ENCODE measurements around the gene LINGO4.

Gene LINGO4, protein sequence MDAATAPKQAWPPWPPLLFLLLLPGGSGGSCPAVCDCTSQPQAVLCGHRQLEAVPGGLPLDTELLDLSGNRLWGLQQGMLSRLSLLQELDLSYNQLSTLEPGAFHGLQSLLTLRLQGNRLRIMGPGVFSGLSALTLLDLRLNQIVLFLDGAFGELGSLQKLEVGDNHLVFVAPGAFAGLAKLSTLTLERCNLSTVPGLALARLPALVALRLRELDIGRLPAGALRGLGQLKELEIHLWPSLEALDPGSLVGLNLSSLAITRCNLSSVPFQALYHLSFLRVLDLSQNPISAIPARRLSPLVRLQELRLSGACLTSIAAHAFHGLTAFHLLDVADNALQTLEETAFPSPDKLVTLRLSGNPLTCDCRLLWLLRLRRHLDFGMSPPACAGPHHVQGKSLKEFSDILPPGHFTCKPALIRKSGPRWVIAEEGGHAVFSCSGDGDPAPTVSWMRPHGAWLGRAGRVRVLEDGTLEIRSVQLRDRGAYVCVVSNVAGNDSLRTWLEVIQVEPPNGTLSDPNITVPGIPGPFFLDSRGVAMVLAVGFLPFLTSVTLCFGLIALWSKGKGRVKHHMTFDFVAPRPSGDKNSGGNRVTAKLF
- 0 to 1.7 (median 0) reads per million in 17 experiments for total RNA-seq

DNA sequence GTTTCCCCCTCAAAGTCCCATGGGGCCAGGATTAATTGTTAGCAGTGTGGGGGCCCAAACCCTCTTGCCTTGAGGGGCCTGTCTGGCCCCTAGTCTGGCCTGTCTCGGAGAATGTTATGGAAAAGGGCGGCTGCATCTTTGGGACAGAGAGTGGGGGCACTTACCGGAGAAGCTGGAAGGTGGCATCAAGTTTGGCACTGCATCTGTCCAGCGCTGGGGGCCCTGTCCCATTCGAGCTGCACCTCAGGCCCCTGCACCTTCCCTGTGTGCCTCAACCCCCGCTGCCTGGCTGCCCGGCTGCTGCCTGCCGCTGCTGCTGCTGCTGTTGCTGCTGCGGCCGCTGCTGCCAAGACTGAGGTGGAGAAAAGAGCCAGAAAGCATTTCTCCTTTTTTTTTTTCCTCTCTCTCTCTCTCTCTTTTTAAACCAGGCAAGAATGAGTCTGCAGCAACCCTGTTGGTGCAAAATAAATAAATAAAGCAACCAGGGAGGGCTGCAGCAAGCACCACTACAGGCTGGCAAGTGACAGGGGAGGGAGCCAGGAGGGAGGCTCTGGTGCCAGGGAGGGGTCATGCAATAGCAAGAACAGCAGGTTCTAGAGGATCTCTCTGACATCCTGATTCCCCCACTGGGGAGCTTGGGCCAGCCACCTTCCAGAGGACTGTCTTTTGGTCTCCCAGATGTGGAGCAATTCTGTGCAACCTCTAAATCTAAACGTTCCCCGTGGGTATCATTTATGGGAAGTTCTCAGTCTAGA is at the start of gene LINGO4:
LINGO4 (minus strand) TSS at position 354 of the 755 bp plus-strand sequence. CDS start 2,715 bp downstream, outside the sequence.
- DNase-seq: no peak

DNA sequence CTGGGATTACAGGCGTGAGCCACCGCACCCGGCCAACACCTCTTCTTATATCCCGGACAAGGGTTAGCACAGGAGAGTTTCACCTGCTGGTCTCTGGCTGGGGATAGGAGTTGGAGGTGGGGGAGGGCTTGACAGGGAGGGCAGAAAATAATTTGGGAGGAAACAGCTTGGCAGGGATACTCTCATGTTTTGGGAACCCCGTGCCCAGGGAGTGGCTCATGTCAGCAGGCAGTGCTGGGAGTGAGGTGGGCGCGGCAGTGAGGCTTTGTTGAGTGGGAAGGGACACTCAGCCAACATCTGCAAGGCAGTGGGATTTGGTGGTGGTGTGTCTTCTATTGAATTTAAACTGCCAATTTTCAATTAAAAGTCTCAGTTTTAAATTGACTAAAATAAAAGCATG is 49.4 kb upstream of the LINGO4 start:
- DNase-seq: no peak

DNA sequence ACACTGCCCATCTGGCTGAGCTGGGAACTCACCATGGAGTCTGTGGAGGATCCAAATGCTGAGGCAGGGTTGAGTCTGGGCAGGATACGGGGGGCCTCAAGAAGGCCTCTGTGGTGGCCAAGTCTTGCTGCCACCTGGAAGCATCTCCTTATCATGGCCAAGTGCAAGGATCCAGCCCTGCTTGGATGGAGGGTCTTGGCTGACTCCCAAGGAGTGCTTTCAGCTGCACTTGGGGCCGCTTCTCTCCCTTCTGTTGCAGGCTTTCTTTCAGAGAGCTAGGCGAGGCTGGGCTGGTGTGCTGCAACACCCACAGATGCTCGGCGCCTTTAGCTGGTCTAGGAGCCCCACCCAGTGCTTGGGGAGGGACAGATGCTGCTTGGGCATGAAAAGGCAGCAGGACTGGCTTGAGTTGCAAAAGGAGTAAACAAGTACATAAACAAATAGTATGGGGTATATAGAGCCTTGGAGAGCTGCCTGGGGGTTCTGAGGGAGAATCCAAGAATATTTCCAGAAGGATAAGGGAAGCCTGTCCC is 48.3 kb upstream of the LINGO4 start, which contains the start of gene THEM5:
THEM5 (minus strand) TSS at position 302 of the 533 bp plus-strand sequence; CDS start at position 155, 147 bp downstream.
- DNase-seq: no peak

DNA sequence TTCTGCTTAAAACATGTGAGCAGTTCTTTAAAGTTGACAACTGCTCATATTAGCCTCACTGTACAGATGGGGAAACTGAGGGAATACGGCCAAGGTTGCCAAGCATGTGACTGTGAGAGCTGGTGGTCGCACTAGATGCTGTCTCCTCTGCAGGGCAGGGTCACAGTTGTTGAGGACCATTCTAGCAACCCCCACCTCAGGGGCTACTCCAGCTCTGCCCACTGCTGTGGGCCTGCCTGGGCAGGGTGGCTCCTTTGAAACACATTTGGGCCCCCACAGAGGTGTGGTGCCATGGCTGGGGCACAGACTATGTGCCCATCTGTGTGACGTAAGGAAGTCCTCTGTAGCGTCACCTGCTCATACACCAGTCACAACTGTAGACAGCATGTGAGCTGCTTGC is 47.5 kb upstream of the LINGO4 start:
- no peak for DNase-seq

DNA sequence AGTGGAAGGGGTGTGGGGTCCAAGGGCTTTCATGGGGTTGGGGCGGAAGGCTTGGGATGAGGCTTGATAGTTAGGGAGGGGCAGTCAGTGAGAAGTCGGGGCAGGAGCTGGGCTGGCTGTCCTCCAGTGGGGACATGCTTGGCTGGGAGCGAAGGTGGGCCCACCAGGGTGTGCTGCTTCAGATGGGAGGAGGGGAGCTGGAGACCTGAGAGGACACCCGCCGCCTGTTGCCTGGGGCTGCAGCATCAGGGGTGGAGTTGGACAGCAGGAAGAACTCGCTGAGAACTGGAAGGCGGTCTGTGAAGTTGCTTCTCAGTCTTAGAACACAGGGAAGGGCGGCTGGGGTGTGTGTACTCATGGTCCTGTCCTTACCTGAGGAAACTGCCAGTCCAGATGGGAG is 46.7 kb upstream of the LINGO4 start:
- DNase-seq: no peak

DNA sequence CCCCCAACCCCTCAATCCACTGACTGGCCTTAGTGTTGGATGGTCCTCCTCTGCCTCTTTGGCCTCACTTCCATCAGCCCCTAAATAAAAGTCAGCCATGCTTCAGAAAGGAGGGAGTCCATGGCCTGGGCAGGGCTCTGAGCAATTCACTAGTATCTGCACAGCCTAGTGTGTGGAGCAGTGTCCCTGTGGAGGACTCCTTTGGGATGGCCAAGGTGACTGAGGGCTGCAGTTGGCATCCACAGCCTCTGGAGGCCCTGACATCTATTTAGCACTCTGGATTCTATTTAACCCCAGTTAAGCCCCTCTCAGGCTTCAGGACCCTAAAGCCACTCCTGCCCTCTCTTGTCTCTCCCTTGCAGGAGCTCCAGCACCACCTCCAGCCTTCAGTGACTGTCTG is 44.7 kb upstream of the LINGO4 start:
- no peak for DNase-seq

DNA sequence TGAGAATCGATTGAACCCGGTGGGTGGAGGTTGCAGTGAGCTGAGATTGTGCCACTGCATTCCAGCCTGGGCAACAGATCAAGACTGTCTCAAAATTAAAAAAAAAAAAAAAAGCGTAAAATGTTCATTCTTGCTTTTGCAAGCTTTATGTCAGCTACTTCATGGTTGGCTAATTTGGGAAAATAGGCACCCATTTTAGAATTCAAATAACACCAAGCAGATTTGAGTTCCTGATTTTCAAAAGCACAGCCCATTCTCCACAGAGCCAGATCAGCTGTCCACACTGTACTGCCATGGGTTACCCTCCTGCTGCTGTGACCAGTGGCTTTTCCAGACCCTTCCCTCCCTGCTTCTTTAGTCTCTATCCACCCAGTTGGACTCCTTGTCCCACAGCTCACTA is 43.9 kb upstream of the LINGO4 start:
- DNase-seq: peak in 3 of 4 experiments; percentile 36 to 53 (median 44)

DNA sequence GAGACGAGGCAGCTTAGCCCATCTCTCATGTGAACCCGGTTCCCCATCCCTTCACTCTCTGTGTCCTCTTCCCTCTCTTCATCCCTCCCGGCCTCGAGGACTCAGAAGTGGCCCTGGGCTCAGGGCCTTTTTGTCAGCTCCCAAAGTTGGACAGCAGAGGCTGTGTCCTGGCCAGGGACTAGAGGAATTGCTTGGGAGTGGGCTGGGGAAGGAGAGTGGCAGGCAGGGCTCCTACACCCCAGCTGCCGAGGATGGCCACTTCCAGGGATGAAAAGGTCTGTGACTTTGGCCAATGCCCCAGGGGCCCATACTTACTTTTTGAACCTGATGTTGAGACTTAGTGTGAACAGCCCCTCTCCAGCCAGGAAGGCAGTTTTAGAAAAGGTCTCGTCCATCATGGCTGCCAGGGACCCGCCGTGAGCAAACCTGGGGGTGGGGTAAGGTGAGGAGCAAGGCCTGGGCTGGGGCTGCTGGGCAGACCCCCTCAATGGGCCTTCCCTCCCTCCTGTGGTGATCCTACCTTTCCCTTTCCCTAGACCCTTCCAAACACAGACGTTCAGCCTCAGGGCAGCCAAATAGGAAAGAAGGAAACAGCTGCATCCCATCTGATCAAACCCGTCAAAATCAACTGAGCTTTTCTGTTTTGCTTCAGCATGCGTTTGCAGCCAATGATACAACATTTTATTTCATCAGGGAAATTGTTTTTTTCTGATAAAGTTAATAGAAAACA is 42.8 kb upstream of the LINGO4 start:
- no peak for DNase-seq

DNA sequence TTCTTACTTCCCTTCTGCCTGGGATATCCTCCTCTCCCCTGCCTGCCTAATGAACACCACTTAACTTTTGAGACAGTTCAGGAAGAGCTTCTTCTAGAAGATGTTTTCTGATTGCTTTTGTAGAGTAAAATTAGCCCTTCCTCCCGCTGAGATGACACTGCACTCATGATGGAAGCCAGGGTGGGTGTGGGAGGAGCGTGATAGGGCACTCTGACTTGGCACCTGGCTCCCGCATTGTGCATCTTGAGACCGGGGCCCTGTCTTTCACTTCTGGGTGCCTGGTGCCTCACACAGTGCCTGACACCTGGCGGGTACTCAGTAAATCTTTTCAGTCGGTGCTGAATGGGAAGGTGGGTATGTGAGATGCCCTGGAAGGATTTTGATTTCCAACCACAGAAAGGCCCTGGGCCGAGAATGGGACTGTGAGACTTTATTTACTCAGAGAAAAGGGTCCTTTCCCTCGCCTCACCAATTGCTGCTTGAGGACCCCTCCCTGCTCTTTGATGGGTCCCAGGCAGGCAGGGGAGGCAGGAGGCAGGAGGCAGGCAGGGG is 41.5 kb upstream of the LINGO4 start:
- no peak for DNase-seq

DNA sequence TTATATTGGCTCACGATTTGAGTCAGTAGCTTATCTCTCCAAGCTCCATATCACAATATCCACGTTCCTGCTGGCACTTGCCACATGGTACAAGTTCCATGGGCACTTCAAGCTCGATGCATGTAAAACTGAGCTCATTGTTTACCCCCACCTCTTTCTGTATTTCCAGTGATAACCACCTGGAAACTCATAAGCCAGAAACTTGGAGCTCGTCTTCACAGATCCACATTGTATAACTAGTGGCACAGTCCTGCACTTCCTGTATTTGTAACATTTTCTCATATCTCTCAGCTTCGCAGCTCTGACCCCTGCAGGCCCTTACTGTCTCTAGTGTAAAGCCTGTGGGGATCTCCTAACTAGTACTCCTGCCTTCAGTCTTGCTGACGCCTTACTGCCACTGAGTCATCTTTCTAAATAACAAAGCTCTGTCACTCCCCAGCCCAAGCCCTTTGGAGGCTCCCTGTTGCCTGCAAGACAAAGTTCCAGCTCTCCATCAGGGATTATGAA is 40.9 kb upstream of the LINGO4 start:
- peak; percentile 36 to 54 (median 41) for DNase-seq

DNA sequence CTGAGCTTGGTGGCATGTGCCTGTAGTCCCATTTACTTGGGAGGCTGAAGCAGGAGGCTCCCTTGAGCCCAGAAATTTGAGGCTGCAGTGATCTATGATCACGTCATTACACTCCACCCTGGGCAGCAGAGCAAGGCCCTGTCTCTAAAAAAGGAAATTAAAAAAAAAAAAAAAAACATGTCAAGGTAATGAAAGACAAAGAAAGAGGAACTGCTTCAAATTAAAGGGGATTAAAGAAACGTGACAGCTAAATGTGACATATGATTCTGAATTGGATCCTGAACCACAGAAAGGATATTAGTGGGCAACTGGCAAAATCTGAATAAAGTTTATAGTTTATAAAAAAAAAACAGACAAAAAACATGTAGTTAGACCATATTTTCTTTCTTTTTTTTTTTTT is 38.2 kb upstream of the LINGO4 start:
- no peak for DNase-seq

DNA sequence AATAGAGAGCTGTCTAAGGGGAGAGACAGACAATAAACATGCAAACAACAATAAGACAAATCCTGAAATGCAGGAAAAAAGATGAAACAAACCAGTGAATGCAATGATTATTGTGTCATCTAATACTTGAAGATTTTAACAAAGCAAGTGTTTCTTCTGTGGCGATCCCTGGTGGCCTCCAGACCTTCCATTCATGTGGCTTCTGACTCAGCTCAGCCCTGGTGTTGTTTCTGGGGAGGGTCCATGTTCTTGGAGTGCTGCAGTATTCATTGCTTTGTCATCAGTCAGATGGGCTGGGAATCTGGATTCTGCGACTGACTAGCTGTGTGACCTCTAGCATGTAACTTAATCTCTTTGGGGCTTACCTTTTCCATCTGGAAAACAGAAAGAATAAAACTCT is 35.9 kb upstream of the LINGO4 start:
- no peak for DNase-seq

DNA sequence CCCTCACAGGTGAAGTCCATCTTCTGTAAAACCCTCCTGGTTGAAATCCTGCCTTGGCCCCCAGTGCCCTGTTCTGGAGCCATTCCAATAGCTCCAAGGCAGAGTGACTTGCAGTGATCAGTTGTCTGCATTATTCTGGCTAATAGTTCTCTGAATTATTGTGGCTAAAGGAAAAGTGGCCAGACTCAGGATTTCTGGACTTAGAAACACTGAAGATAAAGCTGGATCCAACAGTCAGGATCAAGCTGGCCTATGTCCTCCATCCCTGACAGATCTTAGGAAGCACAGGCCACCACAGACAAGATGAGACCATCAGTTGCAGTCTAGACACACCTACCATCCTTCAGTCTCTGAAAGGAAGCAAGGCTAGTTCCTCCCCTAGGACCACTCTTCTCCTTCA is 35.2 kb upstream of the LINGO4 start:
- DNase-seq: no peak

DNA sequence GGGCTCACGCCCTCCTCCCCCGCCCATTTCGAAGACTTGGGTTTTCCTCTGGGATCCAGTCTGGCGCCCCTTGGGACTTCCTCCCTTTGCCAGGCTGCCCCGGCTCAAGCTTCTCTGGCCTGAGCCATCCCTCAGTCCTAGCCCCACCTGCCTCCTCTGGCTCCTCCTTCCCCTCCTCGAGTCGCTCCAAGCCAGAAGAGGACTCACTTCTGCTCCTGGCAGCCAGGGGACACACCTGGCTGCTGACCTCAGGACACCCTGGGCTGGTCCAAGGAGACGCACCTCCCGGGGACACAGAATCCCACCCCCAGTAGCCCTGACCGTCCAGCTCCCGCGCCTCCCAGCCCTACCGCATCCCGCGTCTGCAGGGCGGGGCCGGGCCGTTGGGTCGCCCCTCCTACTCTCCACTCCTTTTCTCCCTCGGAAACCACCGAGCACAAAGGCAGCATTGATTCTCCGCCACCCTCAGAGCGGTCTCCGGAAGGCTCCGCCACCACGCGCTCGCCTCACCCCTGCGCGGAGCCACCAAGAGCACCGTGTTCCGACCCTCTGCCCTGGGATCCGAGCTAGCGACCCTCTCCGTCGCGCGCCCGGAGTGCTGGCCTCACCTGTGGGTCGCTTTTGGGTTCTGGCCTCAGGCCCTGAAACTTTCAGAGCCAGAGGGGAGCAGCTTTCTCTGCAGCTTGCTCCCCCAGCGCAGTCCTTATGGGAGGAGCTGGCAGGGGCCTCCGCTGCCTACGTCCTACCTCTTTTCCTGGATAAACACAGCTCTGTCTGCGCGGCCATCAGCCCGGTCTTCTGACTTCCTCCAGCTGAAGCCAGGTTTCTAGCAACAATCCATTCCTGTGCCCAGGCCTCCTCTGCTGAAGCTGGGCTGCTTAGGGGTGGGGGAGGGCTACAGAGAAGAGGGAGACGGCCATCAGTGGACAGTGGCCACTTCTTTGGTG is 34.5 kb upstream of the LINGO4 start, which contains the start of gene C2CD4D:
C2CD4D (minus strand) TSS at position 364 of the 947 bp plus-strand sequence. CDS start 831 bp downstream, outside the sequence.
- peak in 1 of 4 experiments; percentile 22 for DNase-seq

DNA sequence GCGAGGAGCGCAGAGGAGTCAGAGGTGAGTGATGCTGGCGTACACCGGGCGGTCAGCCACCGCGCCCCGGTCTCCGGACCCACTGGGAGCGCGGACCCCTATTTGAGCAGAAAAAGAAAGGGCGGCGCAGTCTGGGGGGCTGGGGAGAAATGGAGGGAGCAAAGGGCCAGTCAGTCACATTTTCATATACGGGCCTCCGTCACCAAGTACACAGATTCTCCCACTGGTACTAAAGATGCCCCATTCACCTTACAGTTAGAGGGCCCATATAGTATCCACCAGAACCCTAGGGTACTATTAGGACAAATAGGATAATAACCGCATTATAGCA is 33.8 kb upstream of the LINGO4 start:
- no peak for DNase-seq

DNA sequence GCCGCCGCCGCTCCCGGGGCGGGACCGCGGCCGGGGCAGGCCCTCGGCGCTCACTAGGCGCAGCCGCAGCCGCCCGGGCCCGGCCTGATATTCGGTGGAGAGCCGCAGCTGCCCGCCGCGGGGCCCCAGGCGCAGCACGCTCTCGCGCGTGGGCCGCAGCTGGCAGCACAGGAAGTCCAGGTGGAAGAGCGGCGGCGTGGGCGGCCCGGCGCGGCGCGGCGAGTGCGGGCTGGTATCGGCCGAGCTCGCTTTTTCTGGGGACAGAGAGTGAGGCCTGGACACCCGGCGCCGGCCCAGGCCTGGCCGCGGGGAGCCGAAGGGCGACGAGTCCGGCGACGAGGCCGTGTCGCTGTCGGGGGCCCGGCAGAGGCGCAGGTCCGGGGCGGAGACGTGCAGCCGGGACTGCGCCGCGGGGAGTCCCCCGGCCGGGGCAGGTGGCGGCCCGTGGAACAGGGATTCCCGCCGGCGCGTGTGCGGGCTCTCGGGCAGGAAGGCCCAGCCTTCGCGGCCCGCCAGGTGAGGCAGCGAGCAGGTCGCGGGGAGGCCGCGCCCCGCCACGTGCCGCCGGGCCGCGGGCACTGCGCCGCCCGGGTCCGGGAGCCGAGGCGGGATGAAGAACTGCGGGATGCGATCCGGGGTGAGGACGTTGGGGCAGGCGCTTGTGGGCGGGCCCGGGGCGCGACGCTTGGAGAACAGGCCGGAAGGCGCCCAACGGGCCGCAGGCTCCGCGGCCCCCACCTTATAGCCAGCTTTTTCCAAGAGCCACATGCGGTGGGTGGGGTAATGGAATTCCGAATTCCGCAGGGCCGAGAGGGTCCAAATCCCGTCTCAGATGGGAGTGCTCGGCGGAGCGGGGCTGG is 33.2 kb upstream of the LINGO4 start:
- peak; percentile 24 to 72 (median 51) for DNase-seq

DNA sequence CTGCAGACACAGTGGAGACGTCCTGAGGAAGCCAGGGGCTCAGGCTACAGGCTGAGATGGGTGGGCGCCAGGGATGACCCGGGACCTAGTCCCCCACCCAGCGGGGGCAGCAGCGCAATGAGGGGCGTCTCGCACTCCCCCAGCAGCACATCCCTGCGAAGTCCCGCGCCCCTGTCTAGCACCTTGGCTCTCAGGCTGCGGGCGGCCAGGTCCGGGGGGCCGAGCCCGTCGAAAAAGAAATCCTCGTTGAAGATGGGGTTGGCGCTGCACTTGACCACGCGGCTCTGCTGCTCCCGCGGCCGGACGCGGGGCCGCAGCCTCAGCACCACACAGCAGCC is 32.6 kb upstream of the LINGO4 start:
- DNase-seq: no peak

DNA sequence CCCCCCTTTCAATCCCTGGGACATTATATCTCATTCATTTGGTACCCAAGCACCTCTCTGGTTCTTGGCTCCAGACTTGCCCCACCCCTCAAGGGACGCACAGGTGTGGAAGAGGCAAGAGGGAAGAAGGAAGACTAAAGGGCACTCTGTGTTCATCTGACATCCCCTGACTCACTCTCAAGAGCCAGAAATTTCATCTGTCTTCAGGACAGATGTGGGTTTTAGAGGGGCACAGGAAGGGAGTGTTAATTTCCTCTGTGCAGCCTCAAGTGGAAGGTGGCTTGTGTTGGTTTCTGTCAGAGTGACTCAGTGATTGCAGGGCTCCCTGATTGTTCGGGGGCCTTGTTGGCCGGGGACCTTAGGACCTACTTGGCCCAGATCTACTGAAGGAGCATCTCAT is 32.0 kb upstream of the LINGO4 start:
- DNase-seq: no peak

DNA sequence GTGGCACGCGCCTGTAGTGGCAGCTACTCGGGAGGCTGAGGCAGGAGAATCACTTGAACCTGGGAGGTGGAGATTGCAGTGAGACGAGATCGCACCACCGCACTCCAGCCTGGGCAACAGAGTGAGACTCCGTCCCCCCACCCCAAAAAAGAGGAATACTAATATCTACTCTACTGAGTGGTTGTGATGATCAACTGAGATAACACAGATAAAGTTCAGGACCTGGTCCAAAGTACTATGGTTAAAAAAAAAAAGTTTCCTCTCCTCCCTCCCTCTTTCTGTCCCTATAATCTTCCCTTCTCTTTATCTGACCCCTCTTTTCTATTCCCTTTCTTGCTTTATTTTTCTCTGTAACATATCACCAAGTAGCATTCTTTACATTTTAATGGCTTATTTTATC is 30.4 kb upstream of the LINGO4 start:
- no peak for DNase-seq

DNA sequence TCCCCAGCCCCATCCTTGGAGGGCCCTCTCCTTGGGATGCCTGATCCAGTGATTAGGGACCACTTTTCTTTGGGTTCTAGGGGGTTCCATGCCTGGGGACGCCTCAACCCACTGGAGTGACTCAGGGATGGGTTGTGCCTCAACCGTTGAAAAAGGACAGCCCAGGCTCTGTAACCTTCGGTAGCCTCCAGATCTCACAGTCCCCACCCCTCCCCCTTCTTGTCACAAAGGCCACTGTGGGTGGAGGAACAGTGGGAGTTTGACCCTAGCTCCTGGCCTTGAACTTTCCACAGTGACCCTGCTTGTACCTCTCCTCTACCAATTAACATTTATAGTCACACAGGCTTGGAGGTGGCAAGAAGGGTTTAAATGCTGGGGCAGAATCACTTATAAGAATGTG is 29.0 kb upstream of the LINGO4 start:
- DNase-seq: peak; percentile 30 to 62 (median 58)
